Activated T-cell treated with anti-CD3 and anti-CD28 coated beads, Interleukin-2, amount 50 U/mL, for 48 hours (primary cell): Measurements from ENCODE around the gene CFAP65.

ENCODE experiments used
- DNase-seq, 2 experiments: peaks; one replicate each; pipeline ENCODE4 v3.0.0-alpha.2; 2020

The CFAP65 gene

DNA sequence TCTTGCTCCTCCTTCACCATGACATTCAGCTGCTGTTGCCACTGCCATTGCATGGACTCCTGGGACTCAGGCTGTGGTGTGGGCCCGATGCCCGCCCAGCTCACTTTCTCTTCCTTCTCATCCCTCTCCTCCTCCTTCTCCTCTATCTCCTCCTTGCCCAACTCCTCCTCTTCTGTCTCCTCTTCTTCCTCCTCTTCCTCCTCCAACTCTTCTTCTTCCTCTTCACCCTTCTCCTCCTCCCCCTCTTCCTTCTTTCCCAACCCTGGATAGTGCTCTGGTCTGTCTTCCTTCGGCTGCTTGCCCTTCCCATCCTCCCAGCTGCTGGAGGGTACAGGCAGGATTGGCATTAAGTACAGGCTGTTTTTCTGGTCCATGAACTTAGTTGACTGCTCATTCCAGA lies 37.3 kb downstream of the CFAP65 start:
- no peak for DNase-seq

DNA sequence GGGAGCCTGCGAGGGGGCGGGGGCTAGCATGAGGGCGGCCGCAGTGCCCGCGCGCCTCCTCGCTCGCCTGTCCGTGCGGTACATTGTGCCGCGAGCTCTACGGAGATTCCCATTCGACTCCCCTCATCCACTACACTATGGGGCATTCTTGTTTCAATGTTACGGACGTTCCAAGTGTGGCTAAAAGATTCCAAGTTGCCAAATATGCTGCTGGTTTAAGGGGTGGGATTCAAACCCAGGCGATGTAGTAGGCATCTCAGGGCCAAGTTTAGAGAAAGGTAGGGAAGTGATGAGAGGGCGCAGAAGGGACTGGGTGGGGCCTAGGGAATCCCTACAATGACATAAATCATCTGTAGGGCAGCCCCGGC lies 38.1 kb downstream of the CFAP65 start:
- DNase-seq = no peak

DNA sequence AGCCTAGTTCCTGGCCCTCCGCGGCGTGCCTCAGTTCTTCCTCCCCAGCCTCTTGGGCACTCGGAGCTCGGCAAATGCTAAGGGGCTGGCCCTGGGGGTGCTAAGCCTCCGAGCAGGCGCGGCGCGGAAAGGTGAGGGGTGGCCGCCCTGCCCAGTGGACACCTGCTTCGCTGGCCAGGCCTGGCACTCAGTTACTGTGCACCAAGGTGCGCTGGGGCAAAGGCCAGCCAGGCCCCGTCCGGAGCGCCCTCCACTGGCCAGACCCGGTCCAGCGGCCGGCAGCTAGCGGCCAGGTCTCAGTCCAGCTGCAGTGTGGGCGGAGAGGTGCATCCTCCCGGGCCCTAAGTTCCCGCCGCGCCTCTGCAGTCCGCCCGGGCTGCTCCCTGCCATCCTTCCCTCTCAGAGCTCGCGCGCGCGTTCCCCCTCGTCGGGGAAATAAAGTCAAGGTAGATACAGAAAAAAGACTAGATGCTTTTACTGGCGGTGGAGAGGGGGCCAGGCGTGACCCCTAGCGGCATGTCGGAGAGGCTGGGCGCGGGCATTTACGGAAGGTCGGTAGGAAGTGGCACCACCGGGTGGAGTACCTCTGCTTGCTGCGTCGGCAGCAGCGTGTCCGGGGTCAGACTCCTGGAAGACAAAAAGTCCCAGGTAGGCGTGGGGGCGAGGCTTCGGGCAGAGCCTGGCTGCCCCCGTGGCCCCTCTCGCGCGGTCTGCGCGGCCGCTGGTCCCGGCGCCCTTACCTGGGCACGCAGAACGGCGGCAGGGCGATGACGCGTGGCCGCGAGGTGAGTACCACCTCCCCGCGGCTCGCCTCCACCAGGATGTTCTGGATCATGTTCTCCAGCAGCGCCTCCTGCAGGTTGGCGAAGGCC lies 38.7 kb downstream of the CFAP65 start:
- peak; percentile 77 to 78 for DNase-seq

DNA sequence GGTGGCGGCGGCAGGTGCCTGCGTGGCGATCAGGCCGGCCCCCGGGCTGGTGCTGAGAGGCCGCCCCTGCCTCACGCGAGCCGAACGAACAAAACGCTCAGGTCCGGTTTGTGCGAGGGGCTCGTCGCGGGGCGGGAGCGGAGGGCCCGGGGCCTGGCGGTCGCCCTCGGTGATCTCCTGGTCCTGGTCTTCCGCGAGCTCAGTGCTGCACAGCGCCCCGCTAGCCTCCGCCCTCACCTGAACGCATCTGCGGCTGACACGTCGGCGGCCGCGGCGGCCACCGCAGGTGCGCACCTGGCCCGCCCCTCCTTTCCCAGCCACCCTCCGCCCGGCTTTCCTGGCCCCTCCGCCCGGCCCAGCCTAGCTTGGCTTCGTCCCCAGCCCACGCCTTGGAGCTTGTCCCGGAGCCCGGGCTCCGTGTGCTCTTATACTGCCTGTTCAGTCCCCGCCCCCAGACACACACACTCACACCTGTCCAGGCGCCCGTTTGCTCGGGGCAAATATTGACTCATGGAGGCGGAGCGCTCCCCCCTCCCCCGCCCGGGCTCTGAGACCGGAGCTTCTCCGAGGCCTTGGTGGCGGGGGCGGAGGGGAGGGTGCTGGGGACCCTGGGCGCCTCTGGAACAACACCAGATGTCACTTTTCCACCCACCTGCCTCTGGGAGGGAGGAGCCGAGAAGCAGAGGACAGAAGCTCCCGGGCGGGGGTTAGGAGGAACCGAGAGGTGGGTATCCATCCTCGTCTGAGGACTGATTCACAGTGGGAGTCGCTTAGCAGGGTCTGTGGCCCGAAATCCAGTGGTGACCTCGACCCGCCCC lies 39.5 kb downstream of the CFAP65 start:
- peak in 1 of 2 experiments; percentile 57 for DNase-seq

DNA sequence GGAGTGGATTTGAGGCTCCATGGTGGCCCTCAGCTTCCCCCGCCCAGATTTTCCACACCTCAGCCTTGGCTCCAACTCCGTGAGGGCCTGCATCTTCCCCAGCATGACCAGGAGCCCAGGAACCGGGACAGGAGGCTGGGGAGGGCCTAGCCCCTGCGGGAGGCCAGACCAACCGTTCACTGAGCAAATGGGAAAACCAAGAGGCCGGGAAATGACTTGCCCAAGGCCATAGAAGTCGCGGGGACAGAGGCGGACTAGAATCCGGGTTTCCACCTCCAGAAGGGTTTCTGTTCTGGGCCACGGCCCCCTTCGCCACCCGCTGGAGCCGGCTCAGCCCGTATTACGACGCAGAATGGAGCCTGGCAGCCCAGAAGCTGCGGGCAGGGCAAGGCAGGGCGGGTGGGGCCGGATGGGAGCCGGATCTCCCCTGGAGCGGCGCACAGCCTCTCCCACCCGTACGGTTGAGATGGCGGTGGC lies 40.2 kb downstream of the CFAP65 start:
- DNase-seq = no peak

DNA sequence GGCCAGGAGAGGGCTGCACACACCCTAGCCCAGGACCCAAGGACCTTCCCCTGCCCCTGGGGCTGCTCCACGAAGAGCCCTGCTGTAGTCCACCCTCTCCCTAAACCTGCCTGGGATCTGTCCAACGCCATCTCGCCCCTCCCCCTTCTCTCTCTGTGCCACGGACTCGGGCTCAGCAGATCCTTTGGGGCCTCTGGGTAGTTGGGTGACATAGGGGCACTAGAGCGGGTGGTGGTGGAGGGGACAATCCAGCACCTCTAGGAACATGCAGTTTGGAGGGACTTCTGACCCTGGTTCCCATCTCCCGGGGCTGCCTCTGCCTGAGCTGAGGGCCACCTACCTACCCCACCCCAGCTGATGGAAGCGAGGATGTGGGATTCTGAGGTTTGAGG lies 40.8 kb downstream of the CFAP65 start:
- DNase-seq = no peak

DNA sequence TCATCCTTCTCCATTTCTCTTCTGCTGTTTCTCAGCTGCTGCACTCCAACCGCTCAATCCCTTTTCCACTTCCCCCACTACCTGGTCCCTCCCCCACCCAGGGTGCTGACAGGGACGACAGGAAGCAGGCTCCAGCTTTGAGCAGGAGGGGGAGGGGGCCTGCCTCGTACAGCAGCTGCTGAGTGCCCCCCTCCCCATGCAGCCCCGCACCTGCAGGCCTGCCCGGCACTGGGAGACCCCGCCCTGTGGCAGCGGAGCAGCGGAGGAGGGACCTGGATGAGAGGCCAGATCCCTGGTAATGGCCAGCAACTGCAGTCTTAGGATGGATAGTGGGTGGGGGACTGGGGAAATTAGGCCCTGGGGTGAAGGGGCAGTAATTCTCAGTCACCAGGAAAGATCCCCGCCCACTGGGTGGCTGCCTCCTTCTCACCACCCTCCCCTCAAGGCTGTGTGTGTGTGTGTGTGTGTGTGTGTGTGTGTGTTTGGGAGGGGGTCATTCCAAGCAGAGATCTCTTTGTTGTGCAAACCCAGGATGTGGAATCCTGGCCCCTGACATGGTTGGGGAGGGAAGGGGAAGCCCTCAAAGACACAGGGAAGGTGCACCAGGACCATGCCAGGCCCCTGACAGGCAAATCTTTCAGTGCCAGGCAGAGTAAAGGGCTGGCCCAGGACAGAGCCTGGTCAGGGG lies 41.3 kb downstream of the CFAP65 start:
- no peak for DNase-seq

DNA sequence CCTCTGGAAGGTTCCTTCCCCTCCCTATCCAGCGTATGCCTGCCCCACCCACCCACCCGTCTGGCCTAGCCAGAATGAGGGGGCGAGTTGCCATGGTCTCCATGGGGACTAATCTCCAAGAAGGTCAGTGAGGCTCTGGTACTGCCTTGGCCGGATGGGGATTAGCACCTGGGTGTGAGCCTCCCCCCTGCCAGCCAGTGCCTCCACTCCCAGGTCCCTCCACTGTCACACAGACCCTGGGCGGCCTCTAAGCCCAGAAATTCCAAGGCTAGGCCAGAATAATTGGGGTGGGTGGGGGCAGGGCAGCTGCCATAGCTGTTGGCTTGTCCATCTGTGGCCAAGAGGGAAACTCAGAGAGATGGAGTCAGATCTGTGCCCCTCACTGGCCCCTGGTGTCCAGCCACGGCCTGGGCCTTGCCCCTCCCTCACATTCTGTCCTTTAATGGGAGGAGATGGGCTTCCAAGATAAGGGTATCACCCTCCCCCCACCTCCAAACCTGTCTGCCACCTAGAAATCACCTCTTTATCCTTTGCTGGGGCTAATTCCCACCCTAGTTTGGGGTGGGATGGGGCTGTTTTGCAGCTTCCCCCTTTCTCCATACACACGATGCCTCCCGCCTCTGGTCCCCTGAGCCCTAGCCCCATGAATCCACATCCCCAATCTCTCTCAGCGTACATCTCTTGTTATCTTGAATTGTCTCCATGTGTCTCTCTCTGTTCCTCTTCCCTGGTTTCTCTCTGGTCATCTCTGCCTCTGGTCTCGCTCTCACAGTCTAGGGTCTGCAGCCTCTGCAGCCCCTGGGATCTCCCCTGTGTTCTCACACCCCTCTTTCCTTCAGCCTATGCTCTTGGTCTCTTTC lies 42.1 kb downstream of the CFAP65 start:
- no peak for DNase-seq

DNA sequence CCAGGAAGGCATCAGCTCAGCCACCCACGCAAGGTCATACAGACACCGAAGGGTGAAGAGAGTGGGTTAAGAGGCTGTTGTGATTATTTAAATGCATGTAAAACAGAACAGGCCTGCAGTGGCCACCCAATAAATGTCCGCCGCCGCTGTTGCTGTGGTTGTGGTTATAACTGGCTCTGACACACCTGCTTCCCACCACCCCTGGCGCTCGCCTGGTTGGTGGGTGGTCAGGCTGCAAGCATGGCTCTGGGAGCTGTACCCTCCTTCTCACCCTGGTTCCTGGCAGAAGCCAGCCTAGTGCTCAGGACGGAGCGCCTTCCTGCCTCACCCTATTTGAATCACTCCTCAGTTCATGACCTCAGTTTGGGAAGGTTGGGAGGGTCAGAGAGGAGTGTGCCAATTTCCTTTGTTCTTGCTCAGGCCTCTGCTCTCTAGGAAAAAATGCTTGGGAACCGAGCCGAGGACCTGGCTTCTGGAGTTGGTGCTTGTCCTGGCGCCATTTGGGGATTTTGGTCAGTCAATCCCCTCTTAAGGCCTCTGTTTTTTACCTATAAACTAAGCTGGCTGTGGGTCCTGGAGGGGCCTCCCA lies 42.8 kb downstream of the CFAP65 start:
- no peak for DNase-seq

DNA sequence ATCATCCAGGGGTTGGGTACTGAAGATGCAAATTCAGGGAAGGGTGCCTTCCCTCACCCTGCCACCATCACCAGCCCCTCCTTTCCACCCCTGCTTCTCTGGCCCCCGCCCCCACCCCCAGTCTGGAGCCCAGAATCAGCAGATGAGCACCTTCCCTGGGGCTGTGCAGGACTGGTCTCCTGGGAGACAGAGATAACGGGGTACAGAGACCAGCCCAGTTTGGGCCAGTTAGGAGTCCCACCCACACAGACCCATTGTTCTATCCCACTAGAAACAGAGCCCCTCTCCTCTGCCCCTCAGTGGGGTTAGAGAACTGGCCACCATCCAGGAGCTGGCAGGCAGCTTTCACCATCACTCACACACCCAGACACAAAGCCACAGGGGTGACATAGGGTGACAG lies 43.6 kb downstream of the CFAP65 start:
- no peak for DNase-seq

DNA sequence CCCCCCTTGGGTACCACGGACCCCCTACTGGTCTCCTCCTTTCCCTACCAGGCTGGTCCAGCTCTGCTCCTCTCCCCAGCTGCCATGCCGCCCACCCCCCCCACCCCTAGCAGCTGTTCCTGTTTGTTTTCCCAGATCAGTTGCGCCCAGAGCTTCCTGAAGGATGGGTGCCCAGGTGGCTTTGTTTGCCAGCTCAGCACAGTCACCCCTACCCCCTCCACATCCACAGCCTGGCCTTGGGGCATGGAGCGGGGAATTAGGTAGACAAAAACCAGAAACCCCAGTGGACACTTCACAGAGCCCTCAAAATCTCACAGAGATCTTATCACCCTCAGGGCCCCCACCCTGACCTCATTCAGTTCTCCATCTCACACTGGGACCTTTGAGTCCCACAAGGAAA lies 44.4 kb downstream of the CFAP65 start:
- DNase-seq = no peak

DNA sequence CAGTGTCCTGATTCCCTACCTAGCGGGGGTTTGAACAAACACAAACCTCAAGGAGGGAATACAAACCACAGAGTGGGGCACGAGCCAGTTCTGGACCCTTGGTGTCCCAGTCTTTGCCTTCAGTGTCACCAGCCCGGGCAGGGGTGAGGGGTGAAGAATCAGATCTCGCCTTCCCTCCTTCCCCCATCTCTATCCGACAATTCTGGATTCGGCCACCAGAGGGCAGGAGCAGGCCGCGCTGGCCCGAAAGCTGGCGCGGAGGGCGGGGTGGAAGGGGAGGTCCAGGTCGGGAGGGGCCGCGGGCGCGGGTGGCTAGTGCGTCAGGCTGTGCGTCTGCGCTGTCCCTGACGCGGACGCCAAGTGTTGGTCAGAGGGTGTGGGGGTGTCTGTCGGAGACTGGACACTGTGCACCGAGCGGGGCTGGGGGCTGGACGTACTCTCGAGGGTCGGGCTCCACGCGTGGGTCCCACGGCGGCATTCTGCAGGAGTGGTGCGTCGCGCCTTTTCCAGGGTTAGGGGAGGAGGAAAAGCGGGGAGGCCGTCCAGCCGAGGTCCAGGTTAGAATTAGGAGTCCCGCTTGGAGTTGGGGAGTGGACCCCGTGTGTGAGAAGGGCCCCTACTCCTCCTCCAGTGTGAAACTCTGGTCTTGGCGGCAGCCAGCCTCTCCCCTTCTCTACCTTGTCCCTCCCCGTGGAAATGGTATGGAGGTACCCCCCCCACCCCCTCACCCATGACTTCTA lies 45.2 kb downstream of the CFAP65 start:
- DNase-seq = peak; percentile 92 to 93

DNA sequence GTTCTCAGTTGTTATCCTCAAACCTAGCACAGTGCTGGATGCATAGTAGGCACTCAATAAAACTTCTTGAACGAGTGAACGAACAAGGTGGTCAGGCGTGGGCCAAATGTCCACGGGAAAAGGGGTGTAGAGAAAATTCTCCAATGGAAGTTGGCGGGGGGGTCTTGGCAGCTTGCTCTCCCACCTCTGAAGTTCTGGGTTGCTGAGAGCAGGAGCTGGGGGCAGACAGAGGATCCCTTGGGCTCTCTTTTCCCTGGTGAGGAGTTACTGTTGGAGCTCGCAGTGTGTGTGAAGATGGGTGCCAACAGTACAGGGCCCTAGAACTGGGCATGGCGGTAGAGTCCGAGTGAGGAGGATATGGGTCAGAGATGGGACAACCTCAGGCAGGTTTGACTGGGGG lies 45.8 kb downstream of the CFAP65 start:
- no peak for DNase-seq

DNA sequence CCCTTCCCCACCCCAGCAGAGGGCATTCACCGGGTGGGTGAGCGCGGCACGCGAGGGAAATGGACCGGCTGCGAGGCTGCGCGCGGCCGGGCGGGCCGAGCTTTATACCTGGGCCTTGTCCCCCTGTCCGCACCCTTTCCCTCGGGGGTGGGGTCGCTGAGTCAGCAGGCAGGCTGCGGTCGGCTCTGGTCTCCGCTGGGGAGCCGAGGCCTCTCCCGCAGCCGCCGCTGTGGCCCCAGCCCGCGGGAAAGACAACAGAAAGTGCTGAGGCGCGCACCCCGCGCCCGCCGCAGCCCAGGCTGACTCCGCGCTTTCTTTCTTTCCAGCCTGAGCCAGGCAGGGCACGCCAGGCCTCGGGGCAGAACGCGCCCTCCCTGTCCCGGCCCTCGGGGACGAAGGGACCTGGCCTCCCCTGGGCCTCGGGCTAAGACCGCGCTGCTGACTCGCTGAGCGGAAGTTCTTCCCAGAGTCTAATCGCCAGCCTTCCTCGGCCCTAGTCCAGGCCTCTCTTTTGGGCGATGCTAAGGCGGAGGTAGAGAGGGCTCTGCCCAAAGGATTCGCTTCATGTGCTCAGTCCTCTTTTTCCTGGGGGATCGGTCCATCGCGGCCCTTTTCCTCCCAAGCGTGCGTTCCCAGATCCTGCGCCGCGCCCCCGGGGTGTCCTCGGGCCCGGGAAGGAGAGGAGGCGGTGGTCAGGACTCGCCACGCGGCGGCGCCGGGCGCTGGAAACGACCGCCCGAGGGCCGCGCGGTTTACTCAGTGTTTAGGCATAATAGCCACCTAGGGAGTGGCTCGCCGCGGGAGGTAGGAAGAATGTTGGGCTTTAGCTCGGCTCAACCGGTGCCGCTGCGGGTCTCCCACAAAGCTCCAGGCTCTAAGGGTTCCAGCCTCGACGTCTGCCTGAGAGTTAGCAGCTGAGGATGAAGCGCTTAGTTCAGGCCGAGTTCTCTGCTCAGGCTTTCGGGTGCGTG lies 47.7 kb downstream of the CFAP65 start, which contains the start of gene CRYBA2:
Gene CRYBA2, minus strand, starts transcription at position 78 of the 971 bp plus-strand sequence. CDS start 246 bp downstream, outside the sequence.
- DNase-seq = peak in 1 of 2 experiments; percentile 42

DNA sequence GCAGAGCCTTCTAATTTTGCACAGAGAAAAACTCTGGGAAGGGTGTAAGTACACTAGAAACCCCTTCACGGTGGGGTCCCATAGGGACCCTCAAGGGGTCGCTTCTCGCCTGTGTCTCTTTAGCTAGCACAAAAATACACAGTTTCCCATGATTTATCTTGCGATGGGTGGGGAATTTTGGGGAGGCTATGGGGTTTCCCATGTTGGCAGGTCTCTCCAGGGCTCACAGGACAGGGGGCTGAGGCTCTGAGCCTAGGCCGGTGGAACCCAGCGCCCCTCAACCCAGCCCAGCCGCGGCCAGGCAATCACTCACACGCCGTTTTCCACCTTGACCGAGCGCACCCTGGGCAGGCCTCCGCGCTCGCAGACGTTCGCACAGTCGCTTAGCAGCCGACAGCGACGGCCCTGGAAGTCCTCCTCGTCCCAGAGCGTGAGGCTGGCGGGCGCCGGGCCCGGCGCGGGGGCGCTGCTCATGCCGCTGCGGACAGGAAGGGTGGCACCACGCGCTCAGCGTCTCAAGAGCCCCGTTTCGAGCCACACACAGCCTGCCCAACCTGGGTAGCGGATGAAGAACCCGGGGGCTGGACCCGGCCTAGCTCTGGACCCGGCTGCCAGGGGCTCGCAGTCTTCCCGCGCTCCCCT lies 48.5 kb downstream of the CFAP65 start:
- DNase-seq = peak in 1 of 2 experiments; percentile 26

DNA sequence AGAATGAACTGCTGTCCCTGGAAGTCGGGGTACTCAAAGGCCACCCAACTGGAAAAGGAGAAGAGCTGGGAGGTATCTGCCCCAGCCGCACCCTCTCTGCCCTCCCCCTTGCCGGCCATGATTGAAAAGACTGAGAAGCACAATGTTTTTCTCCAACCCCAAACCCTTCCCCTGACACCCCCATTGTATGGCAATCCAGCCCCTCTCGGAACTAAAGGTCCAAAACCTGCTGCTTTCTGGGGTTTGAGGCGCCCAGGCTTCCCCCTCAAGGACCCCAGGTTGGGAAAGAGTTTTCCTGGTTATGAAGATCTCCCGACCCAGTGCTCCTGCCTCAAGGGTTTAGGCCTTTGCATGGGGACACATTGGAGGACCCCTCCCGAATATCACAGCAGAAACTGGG lies 49.1 kb downstream of the CFAP65 start:
- DNase-seq = no peak

DNA sequence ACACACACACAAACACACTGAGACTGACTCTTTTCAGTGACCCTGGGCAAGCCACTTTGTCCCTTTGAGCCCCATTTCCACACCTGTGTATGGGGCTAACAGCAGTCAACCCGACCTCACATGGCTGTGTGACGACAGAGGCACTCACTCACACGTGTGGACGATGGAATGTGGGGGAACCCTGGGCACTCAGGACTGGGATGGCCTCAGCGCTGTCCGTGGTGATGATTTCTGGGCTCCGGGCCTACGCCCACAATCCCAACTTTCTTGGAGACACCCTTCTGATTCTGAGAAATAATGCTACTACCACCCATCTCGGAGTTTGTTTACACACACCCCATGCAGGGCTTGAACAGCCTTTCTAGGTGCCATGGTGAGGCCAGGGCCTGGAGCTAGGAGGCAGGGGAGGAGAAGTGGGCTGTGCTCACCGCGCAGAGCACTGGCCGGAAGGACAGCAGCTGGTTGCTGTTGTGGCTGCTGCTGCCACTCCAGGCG lies 49.6 kb downstream of the CFAP65 start:
- DNase-seq = no peak

DNA sequence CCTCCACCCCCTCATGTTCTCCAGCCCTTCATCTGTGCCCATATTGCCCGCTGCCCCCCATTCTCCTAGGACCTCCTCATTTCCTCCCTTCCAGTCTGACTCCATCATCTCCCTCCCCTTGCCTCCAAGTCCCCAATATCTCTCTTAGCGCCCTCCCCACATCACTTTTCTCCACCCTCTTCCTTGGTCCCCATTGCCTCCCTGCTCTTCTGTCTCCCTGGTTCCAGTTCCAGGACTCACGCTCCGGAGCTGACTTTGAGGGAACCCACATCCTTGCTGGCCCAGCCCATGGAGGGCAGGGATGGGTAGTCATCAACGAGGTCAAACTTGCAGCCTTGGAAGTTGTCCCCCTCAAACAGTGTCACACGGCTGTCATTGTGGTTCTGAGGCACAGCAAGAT lies 50.7 kb downstream of the CFAP65 start:
- DNase-seq = no peak

DNA sequence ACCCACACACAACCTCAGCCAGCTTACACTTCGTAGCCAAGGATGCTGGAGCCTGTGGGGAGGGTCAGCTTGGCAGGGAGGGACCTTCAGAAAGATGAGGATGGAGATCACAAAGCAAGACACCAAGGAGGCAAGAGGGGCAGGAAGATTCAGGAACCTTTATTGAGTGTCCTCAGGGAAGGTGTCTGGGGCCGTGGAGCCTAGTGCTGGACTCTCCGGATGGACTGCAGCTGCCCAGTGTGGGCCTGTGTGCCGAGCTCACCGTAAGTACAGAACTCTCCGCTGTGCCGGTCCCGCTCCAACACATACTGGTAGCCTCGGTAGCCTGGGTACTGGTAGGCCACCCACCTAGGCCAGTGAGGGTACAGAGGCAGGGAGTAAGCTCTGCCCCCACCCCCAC lies 51.3 kb downstream of the CFAP65 start:
- DNase-seq = no peak
